ENCODE data around the gene SPIN2A. TPM values are rescaled to one million over a fixed set of nuclear protein-coding genes. Genes with fewer than 3 reads are reported as not detected.
"Not testable (repeated sequence)": the region's sequence is repeated elsewhere in the genome, so short reads cannot be mapped to it uniquely, and the experiment has no call there.

SPIN2A gene
- polyA plus RNA-seq, 1 donor: 4.3 TPM

DNA sequence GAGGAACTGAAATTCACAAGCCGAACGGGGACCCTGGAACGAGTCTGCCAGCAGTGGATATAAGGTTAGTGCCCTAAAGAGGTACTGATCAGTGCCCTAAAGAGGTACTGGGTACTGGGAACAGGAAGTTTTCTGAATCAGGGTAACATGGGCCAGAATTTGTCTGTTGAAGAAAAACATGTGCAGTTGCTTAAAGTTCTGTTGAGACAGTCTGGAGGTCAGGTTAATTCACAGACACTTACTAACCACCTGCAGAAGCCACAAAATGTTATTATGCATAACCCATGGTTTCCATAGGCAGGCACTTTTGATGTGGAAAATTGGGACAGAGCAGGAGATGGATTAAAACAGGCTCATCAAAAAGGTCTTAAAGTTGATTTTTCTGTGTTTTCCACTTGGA lies 33.7 kb downstream of the SPIN2A start:
- DNase-seq: no peak

DNA sequence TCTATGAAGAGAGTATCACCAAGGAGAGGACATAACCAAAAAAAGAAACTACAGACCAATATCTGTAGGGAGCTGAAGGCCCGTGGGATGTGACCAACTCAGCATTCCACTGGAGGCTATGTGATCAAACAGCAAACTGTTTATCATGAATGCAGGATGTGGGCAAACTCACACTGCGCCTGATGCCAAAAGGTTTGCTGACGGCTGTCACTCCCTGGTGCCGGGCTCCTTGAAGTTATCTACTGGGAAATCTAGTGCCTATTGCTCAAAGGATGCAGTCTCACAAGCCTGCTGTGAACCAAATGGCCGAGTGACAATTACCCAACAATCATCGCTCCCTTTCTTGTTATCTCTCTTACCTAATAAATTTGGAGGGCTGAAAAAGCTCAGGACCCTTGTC lies 34.3 kb downstream of the SPIN2A start:
- DNase-seq: not testable (repeated sequence)

Other genes with a start within 250 kb of the SPIN2A start
- gene SPIN3, start 141.9 kb downstream of the SPIN2A start, polyA plus RNA-seq (ENCODE audit: insufficient read length): 28.0 TPM
- gene SPIN2B, start 15.8 kb downstream of the SPIN2A start, polyA plus RNA-seq (ENCODE audit: insufficient read length): 20.6 TPM
- gene FAAH2, start 149.3 kb upstream of the SPIN2A start, polyA plus RNA-seq (ENCODE audit: insufficient read length): 15.2 TPM

All from left kidney (tissue), 2 donors.